ENCODE measurements around the gene PHRF1.
"Not testable (repeated sequence)": the region's sequence is repeated elsewhere in the genome, so short reads cannot be mapped to it uniquely, and the experiment has no call there.

The PHRF1 gene

DNA sequence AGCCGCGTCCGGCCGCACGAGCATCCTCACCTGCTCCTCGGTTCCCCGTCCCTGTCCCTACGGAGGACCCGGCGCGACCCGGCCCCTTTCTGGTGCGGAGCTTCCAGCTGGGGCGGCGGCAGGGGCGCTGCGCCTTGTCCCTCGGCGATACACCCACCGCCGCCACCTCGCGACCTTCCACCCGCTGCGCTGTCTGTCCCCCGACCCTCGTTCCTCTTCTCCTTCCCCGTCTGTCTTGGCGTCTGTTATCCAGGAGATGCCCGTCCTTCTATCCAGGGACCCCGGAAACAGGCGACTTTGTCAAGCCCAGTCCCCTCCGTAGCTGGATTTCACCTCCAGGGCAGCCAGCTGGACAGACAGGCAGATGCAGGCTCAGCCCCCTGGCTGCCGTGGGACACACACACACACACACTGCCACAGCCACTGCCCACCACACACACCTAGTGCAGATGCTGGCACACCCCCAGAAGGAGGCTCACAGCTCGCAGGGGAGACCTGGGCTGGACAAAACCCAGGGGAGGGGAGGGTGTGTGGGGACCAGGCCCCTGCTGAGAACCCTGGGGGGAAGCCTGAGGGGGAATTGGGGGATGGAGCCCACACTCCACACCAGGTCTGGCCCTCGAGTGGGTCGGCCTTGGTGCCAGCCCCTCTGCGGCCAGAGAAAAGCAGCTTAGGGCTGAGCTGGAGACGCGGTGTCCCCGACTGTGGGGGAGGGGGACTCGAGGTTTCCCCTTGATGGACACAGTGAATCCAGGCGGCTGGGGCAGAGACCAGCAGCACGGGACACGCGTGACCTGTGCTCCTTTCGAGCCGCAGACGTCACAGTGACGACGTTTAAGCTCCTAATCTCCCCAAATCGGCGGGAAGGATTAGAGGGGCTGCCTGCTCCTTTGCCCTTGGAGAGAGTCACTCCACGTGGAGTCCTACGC is 61.6 kb downstream of the PHRF1 start:
- no peak for DNase-seq (ENCODE audit: low spot score in 2 of 2)
- Mint-ChIP-seq H3K27ac (ENCODE audit: low read depth) (peak overlapping the region; percentile 52), H3K4me1 (peaks cover 11% of the 10 kb centered on the region), H3K4me3 (peak overlapping the region; percentile 58), H3K27me3 (peaks cover 18% of the 10 kb centered on the region), H3K9me3 (no peaks in the 10 kb centered on the region), H3K36me3 (ENCODE audit: insufficient read depth) (peaks cover 11% of the 10 kb centered on the region)
- no peak for ATAC-seq (replicated peaks; ENCODE audit: extremely low read depth, poor library complexity, severe bottlenecking)

DNA sequence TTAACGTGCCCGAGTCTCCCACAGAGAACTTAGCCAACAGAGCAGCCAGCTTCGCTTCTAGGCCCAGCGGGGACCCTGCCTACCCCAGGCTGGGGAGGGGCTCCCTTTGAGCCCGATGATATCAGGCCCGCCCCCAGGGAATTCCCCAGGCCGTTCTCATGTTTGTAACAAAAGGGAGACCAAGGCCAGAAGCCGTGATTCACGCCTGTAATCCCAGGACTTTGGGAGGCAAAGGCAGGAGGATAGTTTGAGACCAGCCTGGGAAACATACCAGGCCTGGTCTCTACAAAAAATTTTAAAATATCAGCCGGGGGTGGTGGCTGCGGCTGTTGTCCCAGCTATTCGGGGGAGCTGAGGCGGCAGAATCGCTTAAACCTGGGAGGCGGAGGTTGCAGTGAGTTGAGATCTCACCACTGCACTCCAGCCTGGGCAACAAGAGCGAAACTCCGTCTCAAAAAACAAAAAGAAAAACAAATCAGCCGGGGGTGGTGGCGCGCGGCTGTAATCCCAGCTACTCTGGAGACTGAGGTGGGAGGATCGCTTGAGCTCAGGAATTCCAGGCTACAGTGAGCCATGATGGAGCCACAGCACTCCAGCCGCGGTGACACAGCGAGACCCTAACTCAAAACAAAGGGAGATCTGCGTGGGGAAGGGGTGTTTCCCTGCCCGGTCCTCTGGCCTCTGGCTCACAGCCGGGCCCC is 62.5 kb downstream of the PHRF1 start:
- Mint-ChIP-seq H3K27me3 (peaks cover 18% of the 10 kb centered on the region), H3K4me3 (peak overlapping the region; percentile 16)

DNA sequence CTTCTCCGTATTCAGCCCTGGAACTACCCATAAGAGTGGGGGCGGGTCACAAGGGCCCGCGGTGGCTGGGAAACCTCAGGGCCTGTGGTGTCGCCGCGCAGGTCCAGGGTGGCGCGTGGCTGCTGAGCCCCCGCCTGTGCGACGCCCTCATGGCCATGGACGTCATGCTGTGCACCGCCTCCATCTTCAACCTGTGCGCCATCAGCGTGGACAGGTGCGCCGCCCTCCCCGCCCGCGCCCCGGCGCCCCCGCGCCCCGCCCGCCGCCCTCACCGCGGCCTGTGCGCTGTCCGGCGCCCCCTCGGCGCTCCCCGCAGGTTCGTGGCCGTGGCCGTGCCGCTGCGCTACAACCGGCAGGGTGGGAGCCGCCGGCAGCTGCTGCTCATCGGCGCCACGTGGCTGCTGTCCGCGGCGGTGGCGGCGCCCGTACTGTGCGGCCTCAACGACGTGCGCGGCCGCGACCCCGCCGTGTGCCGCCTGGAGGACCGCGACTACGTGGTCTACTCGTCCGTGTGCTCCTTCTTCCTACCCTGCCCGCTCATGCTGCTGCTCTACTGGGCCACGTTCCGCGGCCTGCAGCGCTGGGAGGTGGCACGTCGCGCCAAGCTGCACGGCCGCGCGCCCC is 63.2 kb downstream of the PHRF1 start:
- Mint-ChIP-seq H3K27me3 (peaks cover 18% of the 10 kb centered on the region), H3K9me3 (no peaks in the 10 kb centered on the region), H3K4me1 (peaks cover 11% of the 10 kb centered on the region), H3K4me3 (no peak overlapping the region), H3K27ac (ENCODE audit: low read depth) (no peak overlapping the region), H3K36me3 (ENCODE audit: insufficient read depth) (peaks cover 12% of the 10 kb centered on the region)
- DNase-seq (ENCODE audit: low spot score in 2 of 2) (no peak), ATAC-seq (replicated peaks; ENCODE audit: extremely low read depth, poor library complexity, severe bottlenecking) (no peak)

More for the DNA sequence above, 62.5 kb downstream of the PHRF1 start:
- peaks cover 11% of the 10 kb centered on the region for H3K4me1 Mint-ChIP-seq
- no peak overlapping the region for H3K27ac Mint-ChIP-seq (ENCODE audit: low read depth)
- no peak for ATAC-seq (replicated peaks; ENCODE audit: extremely low read depth, poor library complexity, severe bottlenecking)
- H3K36me3 Mint-ChIP-seq (ENCODE audit: insufficient read depth) = peaks cover 12% of the 10 kb centered on the region
- DNase-seq (ENCODE audit: low spot score in 2 of 2) = no peak
- no peaks in the 10 kb centered on the region for H3K9me3 Mint-ChIP-seq

DNA sequence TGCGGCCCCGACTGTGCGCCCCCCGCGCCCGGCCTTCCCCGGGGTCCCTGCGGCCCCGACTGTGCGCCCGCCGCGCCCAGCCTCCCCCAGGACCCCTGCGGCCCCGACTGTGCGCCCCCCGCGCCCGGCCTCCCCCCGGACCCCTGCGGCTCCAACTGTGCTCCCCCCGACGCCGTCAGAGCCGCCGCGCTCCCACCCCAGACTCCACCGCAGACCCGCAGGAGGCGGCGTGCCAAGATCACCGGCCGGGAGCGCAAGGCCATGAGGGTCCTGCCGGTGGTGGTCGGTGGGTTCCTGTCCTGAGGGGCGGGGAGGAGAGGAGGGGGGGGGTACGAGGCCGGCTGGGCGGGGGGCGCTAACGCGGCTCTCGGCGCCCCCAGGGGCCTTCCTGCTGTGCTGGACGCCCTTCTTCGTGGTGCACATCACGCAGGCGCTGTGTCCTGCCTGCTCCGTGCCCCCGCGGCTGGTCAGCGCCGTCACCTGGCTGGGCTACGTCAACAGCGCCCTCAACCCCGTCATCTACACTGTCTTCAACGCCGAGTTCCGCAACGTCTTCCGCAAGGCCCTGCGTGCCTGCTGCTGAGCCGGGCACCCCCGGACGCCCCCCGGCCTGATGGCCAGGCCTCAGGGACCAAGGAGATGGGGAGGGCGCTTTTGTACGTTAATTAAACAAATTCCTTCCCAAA is 63.9 kb downstream of the PHRF1 start:
- Mint-ChIP-seq H3K9me3 (no peaks in the 10 kb centered on the region), H3K36me3 (ENCODE audit: insufficient read depth) (peaks cover 12% of the 10 kb centered on the region), H3K4me1 (peaks cover 11% of the 10 kb centered on the region), H3K27me3 (peaks cover 18% of the 10 kb centered on the region), H3K27ac (ENCODE audit: low read depth) (no peak overlapping the region), H3K4me3 (no peak overlapping the region)
- no peak for ATAC-seq (replicated peaks; ENCODE audit: extremely low read depth, poor library complexity, severe bottlenecking)
- DNase-seq (ENCODE audit: low spot score in 2 of 2) = no peak

DNA sequence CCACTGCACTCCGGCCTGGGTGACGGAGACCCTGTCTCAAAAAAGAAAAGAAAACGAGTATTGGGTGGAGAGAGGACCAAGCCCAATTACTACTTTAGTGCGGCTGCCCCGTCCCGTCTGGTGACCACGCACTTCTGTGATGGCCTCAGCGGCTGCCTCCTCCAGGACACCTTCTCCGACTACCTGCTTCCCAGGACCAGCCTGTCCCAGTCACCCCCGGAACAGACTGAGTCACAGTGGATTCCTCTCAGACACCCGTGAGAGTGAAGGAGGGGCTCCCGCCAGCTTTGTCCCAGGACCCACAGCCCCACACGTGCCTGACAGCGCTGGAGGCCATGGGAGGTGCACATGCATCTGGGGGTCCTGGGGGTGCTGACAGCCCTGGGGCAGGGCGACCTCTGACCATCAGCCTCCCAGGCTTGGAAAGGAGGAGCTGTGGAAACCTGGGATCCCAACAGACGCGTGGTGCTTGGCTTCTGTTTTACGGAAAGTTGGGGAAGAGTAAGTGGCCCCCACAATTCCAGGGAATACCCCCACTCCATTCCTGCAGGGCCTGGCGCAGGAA is 65.6 kb downstream of the PHRF1 start:
- H3K27me3 Mint-ChIP-seq = peaks cover 18% of the 10 kb centered on the region
- peaks cover 11% of the 10 kb centered on the region for H3K4me1 Mint-ChIP-seq
- H3K4me3 Mint-ChIP-seq = no peak overlapping the region
- H3K27ac Mint-ChIP-seq (ENCODE audit: low read depth) = no peak overlapping the region
- DNase-seq (ENCODE audit: low spot score in 2 of 2) (no peak), ATAC-seq (replicated peaks; ENCODE audit: extremely low read depth, poor library complexity, severe bottlenecking) (no peak)
- no peaks in the 10 kb centered on the region for H3K9me3 Mint-ChIP-seq
- peaks cover 17% of the 10 kb centered on the region for H3K36me3 Mint-ChIP-seq (ENCODE audit: insufficient read depth)

DNA sequence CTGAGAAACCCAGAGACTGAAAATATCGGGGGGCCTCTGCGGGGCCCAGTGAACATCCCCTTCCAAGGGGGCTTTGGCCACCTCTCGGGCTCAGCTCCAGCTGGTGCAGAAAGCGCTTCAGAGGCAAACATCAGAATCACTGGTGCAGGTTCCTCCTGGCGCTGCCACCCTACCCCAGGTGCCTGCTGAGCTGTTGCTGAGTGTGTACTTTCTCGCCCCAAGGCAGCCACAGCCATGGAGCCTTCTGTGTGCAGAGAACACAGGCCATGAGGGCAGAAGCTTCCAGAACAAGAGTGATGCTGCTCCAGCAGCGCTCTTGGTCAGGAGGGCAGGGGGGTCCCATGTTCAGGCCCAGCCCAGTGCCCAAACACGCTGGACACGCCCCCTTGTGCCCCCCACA is 67.1 kb downstream of the PHRF1 start:
- DNase-seq (ENCODE audit: low spot score in 2 of 2) (no peak), ATAC-seq (replicated peaks; ENCODE audit: extremely low read depth, poor library complexity, severe bottlenecking) (no peak)
- peaks cover 7% of the 10 kb centered on the region for H3K27me3 Mint-ChIP-seq
- H3K4me3 Mint-ChIP-seq = no peak overlapping the region
- peaks cover 18% of the 10 kb centered on the region for H3K36me3 Mint-ChIP-seq (ENCODE audit: insufficient read depth)
- no peaks in the 10 kb centered on the region for H3K9me3 Mint-ChIP-seq
- peaks cover 5% of the 10 kb centered on the region for H3K4me1 Mint-ChIP-seq
- no peak overlapping the region for H3K27ac Mint-ChIP-seq (ENCODE audit: low read depth)

DNA sequence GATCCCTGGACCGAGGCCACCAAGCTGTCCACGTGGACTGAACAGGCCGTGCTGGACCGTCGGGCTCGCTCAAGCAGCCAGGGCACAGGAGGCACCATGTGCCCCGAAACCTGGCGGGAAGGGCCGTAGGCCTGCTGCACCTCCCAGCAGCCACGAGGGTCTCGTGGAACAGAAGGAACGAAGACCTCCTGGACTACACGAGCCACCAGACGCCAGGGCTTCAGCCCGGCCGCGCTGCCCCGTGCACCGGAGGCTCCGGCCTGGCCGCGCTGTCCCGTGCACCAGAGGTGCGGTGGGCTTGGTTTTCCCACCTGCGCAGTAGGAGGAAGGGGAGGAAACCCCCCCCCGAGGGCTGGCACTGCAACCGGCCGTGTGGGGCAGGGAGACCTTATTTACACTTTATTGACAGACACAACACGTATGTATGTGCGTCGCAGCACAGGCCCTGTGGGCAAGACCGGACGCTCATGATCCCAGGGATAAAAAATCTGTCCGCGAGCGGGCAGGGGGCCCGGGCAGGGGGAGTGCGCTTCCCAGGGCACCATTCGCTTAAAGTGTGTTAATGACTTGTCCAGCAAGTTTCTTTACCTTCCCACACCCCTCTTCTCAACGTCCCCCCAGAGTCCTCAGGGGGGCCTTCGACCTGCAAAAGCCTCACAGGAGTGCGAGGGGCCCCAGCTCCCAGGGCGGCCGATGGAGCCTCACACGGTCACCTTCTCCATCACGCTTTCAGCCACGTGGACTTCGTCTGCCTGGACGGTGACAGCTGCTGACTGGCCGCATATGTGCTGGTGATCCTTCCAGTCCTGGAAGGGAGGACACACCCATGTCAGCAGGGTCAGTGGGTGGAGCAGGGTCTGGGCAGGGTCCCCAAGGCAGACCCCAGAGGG is 67.8 kb downstream of the PHRF1 start:
- no peak for ATAC-seq (replicated peaks; ENCODE audit: extremely low read depth, poor library complexity, severe bottlenecking)
- Mint-ChIP-seq H3K36me3 (ENCODE audit: insufficient read depth) (peaks cover 18% of the 10 kb centered on the region), H3K4me3 (no peak overlapping the region), H3K9me3 (no peaks in the 10 kb centered on the region), H3K4me1 (peaks cover 5% of the 10 kb centered on the region), H3K27me3 (no peaks in the 10 kb centered on the region), H3K27ac (ENCODE audit: low read depth) (no peak overlapping the region)
- no peak for DNase-seq (ENCODE audit: low spot score in 2 of 2)

DNA sequence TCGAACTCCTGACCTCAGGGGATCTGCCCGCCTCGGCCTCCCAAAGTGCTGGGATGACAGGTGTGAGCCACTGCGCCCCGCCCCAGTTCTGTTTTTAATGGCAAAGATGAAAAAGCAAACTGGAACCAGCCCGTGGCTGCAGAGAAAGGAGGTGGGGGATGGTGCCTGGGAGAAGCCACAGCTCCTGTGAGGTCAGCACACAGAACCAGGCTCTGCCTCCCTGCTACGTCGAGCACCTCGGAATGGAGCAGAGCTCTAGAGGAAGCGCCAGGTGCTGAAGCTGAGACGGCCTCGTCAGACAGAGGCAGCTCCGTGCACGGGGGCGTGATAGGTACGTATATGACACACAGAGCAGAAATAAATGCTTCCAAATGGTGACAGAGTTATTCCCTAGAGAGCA is 69.3 kb downstream of the PHRF1 start:
- Mint-ChIP-seq H3K27me3 (no peaks in the 10 kb centered on the region), H3K36me3 (ENCODE audit: insufficient read depth) (peaks cover 22% of the 10 kb centered on the region), H3K4me1 (peaks cover 2% of the 10 kb centered on the region), H3K4me3 (no peak overlapping the region), H3K9me3 (no peaks in the 10 kb centered on the region), H3K27ac (ENCODE audit: low read depth) (no peak overlapping the region)
- DNase-seq (ENCODE audit: low spot score in 2 of 2) = no peak
- no peak for ATAC-seq (replicated peaks; ENCODE audit: extremely low read depth, poor library complexity, severe bottlenecking)

DNA sequence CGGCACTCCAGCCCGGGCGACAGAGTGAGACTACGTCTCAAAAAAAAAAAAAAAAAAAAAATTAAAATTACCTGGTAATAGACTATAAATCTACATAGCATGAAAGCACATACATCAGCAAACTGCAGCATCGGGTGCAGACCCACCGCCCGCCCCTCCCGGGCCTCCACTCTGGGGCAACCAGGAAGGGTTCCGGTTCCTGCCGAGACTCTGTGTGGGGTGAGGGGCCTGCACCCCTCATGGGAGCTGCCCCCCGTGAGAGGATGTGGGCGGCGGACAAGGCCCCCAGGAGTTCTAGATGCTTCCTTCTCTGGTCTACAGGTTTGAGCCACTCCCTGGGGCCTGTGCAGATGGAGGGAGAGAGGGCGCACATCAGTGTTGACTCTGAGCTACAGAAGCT is 69.9 kb downstream of the PHRF1 start:
- Mint-ChIP-seq H3K36me3 (ENCODE audit: insufficient read depth) (peaks cover 22% of the 10 kb centered on the region), H3K4me1 (no peaks in the 10 kb centered on the region), H3K9me3 (no peaks in the 10 kb centered on the region), H3K4me3 (no peak overlapping the region), H3K27ac (ENCODE audit: low read depth) (no peak overlapping the region), H3K27me3 (no peaks in the 10 kb centered on the region)
- DNase-seq (ENCODE audit: low spot score in 2 of 2) (no peak), ATAC-seq (replicated peaks; ENCODE audit: extremely low read depth, poor library complexity, severe bottlenecking) (no peak)

DNA sequence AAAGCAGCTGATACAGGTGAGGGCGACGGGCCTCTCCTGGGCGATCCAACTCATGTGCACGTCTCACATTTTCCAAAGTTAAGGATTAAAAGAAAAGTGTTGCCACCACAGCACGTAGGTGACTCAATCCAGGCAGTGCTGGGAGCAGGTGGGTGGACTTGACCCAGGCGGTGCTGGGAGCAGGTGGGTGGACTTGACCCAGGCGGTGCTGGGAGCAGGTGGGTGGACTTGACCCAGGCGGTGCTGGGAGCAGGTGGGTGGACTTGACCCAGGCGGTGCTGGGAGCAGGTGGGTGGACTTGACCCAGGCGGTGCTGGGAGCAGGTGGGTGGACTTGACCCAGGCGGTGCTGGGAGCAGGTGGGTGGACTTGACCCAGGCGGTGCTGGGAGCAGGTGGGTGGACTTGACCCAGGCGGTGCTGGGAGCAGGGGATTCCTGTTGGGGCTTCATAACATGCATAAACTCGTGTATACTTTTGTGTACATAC is 71.4 kb downstream of the PHRF1 start:
- H3K4me3 Mint-ChIP-seq; ATAC-seq (replicated peaks; ENCODE audit: extremely low read depth, poor library complexity, severe bottlenecking); H3K27ac Mint-ChIP-seq (ENCODE audit: low read depth); H3K9me3 Mint-ChIP-seq; DNase-seq (ENCODE audit: low spot score in 2 of 2); H3K27me3 Mint-ChIP-seq; H3K4me1 Mint-ChIP-seq: not testable (repeated sequence)
- H3K36me3 Mint-ChIP-seq (ENCODE audit: insufficient read depth) = peaks cover 26% of the 10 kb centered on the region

DNA sequence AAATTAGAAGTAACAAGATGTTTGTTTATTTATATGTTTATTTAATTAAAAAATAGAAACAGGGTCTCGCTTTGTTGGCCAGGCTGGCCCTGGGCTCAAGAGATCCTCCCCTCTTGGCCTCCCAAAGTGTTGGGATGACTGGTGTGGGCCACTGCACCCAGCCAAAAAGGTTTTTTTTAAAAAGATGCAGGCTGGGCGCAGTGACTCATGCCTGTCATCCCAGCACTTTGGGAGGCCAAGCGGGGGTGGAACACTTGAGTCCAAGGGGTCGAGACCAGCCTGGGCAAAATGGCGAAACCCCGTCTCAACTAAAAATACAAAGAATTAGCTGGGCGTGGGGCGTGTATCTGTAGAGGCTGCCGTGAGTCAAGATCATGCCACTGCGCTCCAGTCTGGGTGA is 74.2 kb downstream of the PHRF1 start:
- Mint-ChIP-seq H3K27me3 (no peaks in the 10 kb centered on the region), H3K4me1 (no peaks in the 10 kb centered on the region), H3K27ac (ENCODE audit: low read depth) (no peak overlapping the region), H3K36me3 (ENCODE audit: insufficient read depth) (peaks cover 28% of the 10 kb centered on the region), H3K9me3 (no peaks in the 10 kb centered on the region), H3K4me3 (no peak overlapping the region)
- ATAC-seq (replicated peaks; ENCODE audit: extremely low read depth, poor library complexity, severe bottlenecking) (no peak), DNase-seq (ENCODE audit: low spot score in 2 of 2) (no peak)

Data from central memory CD8-positive, alpha-beta T cell (primary cell).